ENCODE data around the gene GLDN. TPM values are rescaled to one million over a fixed set of nuclear protein-coding genes. Genes with fewer than 3 reads are reported as not detected.

The GLDN gene
- total and polyA plus RNA-seq, 2 donors from 2014 or later: 0.71 to 4.0 TPM

DNA sequence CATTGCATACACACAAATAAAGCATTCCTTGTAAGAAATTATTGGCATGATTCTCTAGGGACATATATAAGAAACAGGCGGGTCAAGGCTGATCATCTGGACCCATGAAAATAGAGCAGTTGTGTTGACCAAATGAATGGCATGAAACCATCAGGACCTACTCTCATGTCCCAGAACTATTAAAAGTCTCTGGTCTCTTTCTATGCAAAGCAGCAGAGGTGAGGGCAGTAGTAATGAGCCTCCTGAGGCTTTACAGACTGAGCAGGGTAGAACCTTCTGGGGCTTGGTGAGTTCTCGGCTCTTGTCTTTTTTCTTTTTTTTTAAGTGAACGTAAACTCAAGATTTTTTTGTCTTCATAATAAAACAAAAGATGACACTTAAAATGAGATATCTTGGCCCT is 9.3 kb downstream of the GLDN start:
- Histone ChIP-seq H3K9me3 (ENCODE audit: control insufficient read depth in 2 of 3, insufficient read depth in 1 of 3, low read length in 3 of 3) (no peaks in the 10 kb centered on the region), H3K4me1 (ENCODE audit: control insufficient read depth in 2 of 3, insufficient read depth in 2 of 3, low read depth in 1 of 3, low read length in 3 of 3) (peaks cover 0 to 2% (median 0%) of the 10 kb centered on the region in 3 donors), H3K27me3 (ENCODE audit: control insufficient read depth, insufficient read depth, low read length) (no peaks in the 10 kb centered on the region), H3K27ac (ENCODE audit: low read depth in 2 of 2, low read length in 2 of 2) (no peak overlapping the region), H3K4me3 (ENCODE audit: low read length in 3 of 3) (no peak overlapping the region), H3K36me3 (ENCODE audit: control insufficient read depth in 2 of 3, insufficient read depth in 3 of 3, low read length in 3 of 3) (no peaks in the 10 kb centered on the region), H3K9ac (ENCODE audit: low read length in 3 of 3) (no peak overlapping the region)
- TF ChIP-seq, protein P1, sequence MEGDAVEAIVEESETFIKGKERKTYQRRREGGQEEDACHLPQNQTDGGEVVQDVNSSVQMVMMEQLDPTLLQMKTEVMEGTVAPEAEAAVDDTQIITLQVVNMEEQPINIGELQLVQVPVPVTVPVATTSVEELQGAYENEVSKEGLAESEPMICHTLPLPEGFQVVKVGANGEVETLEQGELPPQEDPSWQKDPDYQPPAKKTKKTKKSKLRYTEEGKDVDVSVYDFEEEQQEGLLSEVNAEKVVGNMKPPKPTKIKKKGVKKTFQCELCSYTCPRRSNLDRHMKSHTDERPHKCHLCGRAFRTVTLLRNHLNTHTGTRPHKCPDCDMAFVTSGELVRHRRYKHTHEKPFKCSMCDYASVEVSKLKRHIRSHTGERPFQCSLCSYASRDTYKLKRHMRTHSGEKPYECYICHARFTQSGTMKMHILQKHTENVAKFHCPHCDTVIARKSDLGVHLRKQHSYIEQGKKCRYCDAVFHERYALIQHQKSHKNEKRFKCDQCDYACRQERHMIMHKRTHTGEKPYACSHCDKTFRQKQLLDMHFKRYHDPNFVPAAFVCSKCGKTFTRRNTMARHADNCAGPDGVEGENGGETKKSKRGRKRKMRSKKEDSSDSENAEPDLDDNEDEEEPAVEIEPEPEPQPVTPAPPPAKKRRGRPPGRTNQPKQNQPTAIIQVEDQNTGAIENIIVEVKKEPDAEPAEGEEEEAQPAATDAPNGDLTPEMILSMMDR (IDR thresholded peaks at IDR 0.05; ENCODE audit: borderline replicate concordance, extremely low read depth, insufficient read depth): no peak
- no peak for FAIRE-seq
- intact Hi-C loops (cut with DNase I): no loop called here
- DNase-seq: no peak

DNA sequence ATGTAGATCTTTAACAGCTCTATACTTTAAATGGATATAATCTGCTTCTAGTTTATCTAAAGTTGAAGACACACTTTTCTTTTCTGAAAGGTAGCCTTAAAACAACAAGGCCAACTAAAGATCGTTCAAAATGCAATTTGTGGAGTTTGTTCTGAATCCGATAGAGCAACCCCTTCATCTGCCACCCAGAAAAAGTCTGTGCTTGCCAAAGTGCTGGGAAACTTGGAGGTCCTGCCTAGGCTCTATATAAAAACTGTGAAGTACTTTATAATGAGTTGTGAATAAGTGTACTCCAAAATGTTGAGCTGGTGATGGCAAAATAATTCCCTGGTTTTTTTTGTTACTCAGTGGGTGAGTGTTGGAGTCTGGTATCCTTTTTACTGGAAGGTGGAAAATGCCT is 12.5 kb downstream of the GLDN start:
- no peak overlapping the region for H3K9ac ChIP-seq (ENCODE audit: low read length in 3 of 3)

DNA sequence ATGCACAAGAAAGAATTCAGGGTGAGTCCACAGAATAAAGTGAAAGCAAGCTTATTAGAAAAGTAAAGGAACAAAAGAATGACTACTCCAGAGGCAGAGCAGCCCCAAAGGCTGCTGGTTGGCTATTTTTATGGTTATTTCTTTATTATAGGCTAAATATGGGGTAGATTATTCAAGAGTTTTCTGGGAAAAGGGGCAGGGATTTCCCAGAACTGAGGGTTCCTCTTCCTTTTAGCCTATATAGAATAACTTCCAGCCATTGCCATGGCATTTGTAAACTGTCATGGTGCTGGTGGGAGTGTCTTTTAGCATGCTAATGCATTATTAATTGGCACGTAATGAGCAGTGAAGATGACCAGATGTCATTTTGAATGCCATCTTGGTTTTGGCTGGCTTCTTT is 13.6 kb downstream of the GLDN start:
- Histone ChIP-seq H3K27me3 (ENCODE audit: control insufficient read depth, insufficient read depth, low read length) (no peaks in the 10 kb centered on the region), H3K9me3 (ENCODE audit: control insufficient read depth in 2 of 3, insufficient read depth in 1 of 3, low read length in 3 of 3) (no peaks in the 10 kb centered on the region), H3K9ac (ENCODE audit: low read length in 3 of 3) (no peak overlapping the region), H3K27ac (ENCODE audit: low read depth in 2 of 2, low read length in 2 of 2) (no peak overlapping the region), H3K4me3 (ENCODE audit: low read length in 3 of 3) (no peak overlapping the region), H3K36me3 (ENCODE audit: control insufficient read depth in 2 of 3, insufficient read depth in 3 of 3, low read length in 3 of 3) (no peaks in the 10 kb centered on the region), H3K4me1 (ENCODE audit: control insufficient read depth in 2 of 3, insufficient read depth in 2 of 3, low read depth in 1 of 3, low read length in 3 of 3) (peaks cover 0 to 2% (median 0%) of the 10 kb centered on the region in 3 donors)
- no peak for DNase-seq
- intact Hi-C loops (cut with DNase I): no loop called here
- TF ChIP-seq, protein P1 (IDR thresholded peaks at IDR 0.05; ENCODE audit: borderline replicate concordance, extremely low read depth, insufficient read depth): no peak
- no peak for FAIRE-seq

More for the DNA sequence above, 12.5 kb downstream of the GLDN start:
- Histone ChIP-seq H3K27ac (ENCODE audit: low read depth in 2 of 2, low read length in 2 of 2) (no peak overlapping the region), H3K4me3 (ENCODE audit: low read length in 3 of 3) (no peak overlapping the region), H3K27me3 (ENCODE audit: control insufficient read depth, insufficient read depth, low read length) (no peaks in the 10 kb centered on the region), H3K9me3 (ENCODE audit: control insufficient read depth in 2 of 3, insufficient read depth in 1 of 3, low read length in 3 of 3) (no peaks in the 10 kb centered on the region), H3K36me3 (ENCODE audit: control insufficient read depth in 2 of 3, insufficient read depth in 3 of 3, low read length in 3 of 3) (no peaks in the 10 kb centered on the region), H3K4me1 (ENCODE audit: control insufficient read depth in 2 of 3, insufficient read depth in 2 of 3, low read depth in 1 of 3, low read length in 3 of 3) (peaks cover 0 to 2% (median 0%) of the 10 kb centered on the region in 3 donors)
- FAIRE-seq (no peak), DNase-seq (no peak)
- TF ChIP-seq, protein P1 (IDR thresholded peaks at IDR 0.05; ENCODE audit: borderline replicate concordance, extremely low read depth, insufficient read depth): no peak
- intact Hi-C loops (cut with DNase I): no loop called here

DNA sequence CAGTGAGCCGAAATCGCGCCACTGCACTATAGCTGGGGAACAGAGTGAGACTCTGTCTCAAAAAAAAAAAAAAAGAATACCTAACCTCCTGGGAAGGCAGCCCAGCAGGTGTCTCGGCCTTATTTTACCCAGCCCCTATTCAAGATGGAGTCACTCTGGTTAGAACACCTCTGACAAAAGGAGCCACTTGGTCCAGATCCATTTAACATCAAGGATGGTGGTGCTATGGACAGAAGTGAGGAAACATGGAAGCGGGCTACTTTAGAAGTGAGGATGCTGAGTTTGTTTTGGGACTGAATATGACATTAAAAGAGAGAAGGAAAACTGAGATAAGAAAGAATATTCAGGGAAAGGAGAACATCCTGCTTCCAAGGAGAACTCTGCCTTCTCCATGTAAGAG is 14.7 kb downstream of the GLDN start:
- FAIRE-seq: no peak

More for the DNA sequence above, 14.7 kb downstream of the GLDN start:
- H3K4me3 ChIP-seq (ENCODE audit: low read length in 3 of 3): no peak overlapping the region
- TF ChIP-seq, protein P1 (IDR thresholded peaks at IDR 0.05; ENCODE audit: borderline replicate concordance, extremely low read depth, insufficient read depth): no peak
- H3K4me1 ChIP-seq (ENCODE audit: control insufficient read depth in 2 of 3, insufficient read depth in 2 of 3, low read depth in 1 of 3, low read length in 3 of 3): no peaks in the 10 kb centered on the region
- no peaks in the 10 kb centered on the region for H3K27me3 ChIP-seq (ENCODE audit: control insufficient read depth, insufficient read depth, low read length)
- no peak overlapping the region for H3K9ac ChIP-seq (ENCODE audit: low read length in 3 of 3)
- no peak for DNase-seq
- H3K9me3 ChIP-seq (ENCODE audit: control insufficient read depth in 2 of 3, insufficient read depth in 1 of 3, low read length in 3 of 3): no peaks in the 10 kb centered on the region
- intact Hi-C loops (cut with DNase I): no loop called here
- no peak overlapping the region for H3K27ac ChIP-seq (ENCODE audit: low read depth in 2 of 2, low read length in 2 of 2)
- H3K36me3 ChIP-seq (ENCODE audit: control insufficient read depth in 2 of 3, insufficient read depth in 3 of 3, low read length in 3 of 3): no peaks in the 10 kb centered on the region

Measured in kidney (tissue), 14 donors.